Measurements from ENCODE around the gene MOB4. TPM values are rescaled to one million over a fixed set of nuclear protein-coding genes. Genes with fewer than 3 reads are reported as not detected.

Gene MOB4
- total RNA-seq: 24.8 and 31.1 TPM in 2 replicates

DNA sequence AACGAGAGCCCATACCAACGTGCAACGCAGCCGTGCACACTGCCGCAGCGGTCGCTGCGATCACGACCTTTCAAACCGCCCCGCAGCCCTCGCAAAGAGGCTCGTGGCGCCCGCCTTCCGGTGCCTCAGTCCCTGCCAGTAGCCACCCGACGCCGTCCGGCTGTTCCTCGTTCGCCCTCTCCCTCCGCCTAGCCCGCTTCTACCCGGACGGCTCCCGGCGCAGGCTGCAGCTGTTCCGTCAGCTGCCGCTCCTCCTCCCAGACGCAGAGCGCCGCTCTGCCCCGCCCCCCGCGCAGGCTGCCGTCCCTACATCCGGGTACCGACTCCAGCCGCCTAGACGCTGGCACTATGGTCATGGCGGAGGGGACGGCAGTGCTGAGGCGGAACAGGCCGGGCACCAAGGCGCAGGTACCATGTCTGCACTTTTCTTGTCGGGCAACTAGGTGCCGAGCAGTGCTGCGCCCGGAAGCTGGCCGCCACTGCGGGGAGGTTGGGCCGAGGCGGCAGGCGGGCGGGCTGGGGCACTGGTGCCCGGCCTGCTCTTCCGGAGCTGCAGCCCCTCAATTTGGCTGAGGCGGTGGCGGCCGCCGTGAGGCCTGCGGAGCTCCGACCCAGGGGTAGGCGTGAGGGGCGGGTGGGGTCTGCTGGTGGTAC, at the start of gene MOB4:
Gene MOB4, plus strand, starts transcription at position 328 of the 654 bp plus-strand sequence. Its CDS starts 21 bp downstream, at position 349.

DNA sequence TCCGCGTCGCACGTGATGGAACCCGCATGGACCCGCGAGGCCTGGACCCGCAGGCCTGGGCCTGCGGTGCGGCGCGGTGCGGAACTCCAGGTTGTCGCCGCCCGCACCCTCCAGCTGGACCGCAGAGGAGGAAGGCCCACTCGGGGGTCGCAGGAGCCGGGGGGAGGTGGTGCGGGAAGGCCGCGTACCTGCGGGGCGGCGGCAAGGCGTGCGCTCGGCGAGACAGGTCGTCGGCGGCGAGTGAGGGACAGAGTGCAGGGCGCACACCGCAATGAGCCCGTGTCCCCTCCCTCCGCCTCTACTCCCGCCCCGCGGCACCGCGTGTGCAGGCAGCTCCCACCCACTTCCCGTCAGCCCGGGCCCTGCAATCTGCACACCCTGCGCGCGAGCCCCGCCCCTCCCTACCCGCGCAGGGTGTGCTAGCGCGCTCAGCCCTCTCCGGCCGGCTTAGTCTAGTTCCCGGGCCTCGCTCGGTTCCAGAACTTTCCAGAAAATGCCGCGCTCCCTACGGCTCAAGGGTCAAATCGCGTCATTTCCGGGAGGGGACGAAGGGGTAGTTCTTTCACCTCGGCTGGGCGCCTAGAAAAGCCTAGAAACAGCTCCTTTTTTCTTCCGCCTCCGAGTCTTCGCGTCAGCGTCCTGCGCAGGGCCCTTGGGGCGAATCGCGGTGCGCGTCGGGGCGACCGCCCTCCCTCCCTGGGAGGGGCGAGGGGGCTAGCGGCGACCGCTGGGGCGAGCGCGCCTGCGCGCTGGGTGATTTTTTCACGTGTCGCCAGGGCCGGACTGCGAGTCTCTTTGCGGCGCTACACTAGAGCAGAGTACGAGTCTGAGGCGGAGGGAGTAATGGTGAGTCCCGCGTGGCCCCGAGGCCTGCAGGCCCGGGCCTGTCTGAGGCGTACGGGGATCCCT, 16.0 kb upstream of the MOB4 start, which contains the start of the genes HSPD1 and HSPE1:
Gene HSPD1, minus strand, starts transcription at position 247 of the 909 bp plus-strand sequence. CDS start 992 bp downstream, outside the sequence.
Gene HSPE1, plus strand, starts transcription at position 786 of the 909 bp plus-strand sequence. Its CDS starts 58 bp downstream, at position 844.

Other genes starting within 250 kb of the MOB4 start
- 8.0 and 8.3 TPM in 2 replicates for gene ANKRD44, start 205.3 kb upstream of the MOB4 start, total RNA-seq
- gene SF3B1, start 81.0 kb upstream of the MOB4 start, total RNA-seq: 180 and 289 TPM in 2 replicates
- gene COQ10B, start 62.5 kb upstream of the MOB4 start, total RNA-seq: 37.9 and 42.3 TPM in 2 replicates
- gene HSPD1, start 16.2 kb upstream of the MOB4 start, total RNA-seq: 208 and 230 TPM in 2 replicates
- 47.1 and 139 TPM in 2 replicates for gene HSPE1, start 15.7 kb upstream of the MOB4 start, total RNA-seq
- gene RFTN2, start 159.5 kb downstream of the MOB4 start, total RNA-seq: 3.6 and 4.0 TPM in 2 replicates
- 1.3 and 4.0 TPM in 2 replicates for gene MARS2, start 189.3 kb downstream of the MOB4 start, total RNA-seq

All from smooth muscle cell of trachea (primary cell).